ENCODE data around the gene HRC. TPM values are rescaled to one million over a fixed set of nuclear protein-coding genes. Genes with fewer than 3 reads are reported as not detected.

HRC gene
- total RNA-seq, 6 experiments from 2014 or later, result 0.18 to 0.68 (median 0.19) TPM; not detected in 2

DNA sequence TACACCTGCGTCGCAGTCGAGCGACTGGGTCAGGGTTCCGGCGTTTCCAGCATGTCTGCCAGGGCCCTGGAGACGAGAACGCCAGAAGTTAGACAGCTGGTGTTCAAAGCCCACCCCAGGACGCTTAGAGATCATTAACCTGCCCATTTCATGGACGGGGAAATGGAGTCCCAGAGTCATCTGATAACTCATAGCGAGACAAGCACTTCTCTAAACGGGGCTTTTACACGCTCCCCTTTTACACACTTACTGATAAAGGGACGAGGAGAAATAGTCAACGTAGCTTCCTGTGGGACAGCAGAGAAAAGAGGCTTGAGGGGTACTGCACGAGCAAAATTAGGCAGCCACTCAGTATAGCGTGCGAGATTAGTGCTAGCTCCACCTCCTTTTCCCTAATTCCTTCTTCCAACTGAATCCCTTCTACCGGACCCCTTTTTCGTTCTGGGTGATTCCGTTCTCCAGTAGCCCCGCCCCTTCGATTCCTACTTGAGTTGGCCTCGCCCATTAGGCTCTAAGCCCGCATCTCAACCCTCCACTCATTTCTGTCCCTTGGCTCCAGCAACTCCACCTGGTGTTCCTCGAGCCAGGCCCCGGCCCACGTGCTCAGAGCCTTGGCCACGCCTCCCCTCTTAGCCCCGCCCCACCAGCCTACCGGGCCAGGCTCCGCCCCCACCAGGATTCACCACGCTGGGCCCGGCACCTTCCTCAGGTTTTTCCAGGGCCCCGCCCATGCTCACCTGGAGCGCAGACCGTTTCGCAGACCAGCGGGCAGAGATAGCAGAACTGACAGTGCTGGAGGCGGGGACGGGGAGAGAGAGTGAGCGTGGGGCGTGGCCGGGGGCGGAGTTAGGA is 3.7 kb downstream of the HRC start:
- peak overlapping the region in 1 of 3 donors; percentile 88 for H3K27ac ChIP-seq
- H3K27me3 ChIP-seq, result no peaks in the 10 kb centered on the region
- intact Hi-C loops (cut with DNase I), result no loop called here
- no peak for TF ChIP-seq POLR2A (IDR thresholded peaks at IDR 0.05)
- TF ChIP-seq, protein P1, sequence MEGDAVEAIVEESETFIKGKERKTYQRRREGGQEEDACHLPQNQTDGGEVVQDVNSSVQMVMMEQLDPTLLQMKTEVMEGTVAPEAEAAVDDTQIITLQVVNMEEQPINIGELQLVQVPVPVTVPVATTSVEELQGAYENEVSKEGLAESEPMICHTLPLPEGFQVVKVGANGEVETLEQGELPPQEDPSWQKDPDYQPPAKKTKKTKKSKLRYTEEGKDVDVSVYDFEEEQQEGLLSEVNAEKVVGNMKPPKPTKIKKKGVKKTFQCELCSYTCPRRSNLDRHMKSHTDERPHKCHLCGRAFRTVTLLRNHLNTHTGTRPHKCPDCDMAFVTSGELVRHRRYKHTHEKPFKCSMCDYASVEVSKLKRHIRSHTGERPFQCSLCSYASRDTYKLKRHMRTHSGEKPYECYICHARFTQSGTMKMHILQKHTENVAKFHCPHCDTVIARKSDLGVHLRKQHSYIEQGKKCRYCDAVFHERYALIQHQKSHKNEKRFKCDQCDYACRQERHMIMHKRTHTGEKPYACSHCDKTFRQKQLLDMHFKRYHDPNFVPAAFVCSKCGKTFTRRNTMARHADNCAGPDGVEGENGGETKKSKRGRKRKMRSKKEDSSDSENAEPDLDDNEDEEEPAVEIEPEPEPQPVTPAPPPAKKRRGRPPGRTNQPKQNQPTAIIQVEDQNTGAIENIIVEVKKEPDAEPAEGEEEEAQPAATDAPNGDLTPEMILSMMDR (IDR thresholded peaks at IDR 0.05), result no peak
- H3K36me3 ChIP-seq, result no peaks in the 10 kb centered on the region
- DNase-seq, result peak; percentile 63 to 80 (median 78)
- H3K4me1 ChIP-seq, result peaks cover 0 to 14% (median 2%) of the 10 kb centered on the region in 4 donors
- WGBS (ENCODE audit: insufficient coverage, low coverage, low lambda C conversion rate, missing lambda C conversion rate), result 13% methylated on average over 34 of the region's 45 CpGs
- ATAC-seq, result peak; percentile 1 to 5 (median 2)
- H3K9me3 ChIP-seq, result no peaks in the 10 kb centered on the region
- no peak overlapping the region for H3K4me3 ChIP-seq

DNA sequence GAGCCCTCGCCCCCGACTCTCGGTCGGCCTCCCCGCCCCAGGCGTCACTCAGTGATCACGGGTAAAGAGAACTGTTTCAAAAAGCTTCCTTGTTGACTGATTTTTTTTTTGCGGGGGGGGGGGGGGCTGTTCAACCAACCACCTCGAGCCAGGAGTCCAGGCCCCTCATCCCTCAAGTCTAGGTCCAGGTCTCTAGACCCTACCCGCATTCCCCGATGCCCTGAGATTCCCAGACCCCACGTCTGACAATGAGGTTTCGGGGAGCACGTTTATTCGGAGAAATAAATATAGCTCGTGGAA is 4.3 kb downstream of the HRC start:
- Histone ChIP-seq H3K9me3 (no peaks in the 10 kb centered on the region), H3K36me3 (no peaks in the 10 kb centered on the region), H3K4me3 (peak overlapping the region; percentile 68 to 73 (median 69)), H3K4me1 (peaks cover 0 to 14% (median 2%) of the 10 kb centered on the region in 4 donors), H3K27ac (peak overlapping the region; percentile 86 to 93 (median 88)), H3K27me3 (no peaks in the 10 kb centered on the region)
- no peak for ATAC-seq
- intact Hi-C loops (cut with DNase I), result no loop called here
- no peak for DNase-seq
- WGBS (ENCODE audit: insufficient coverage, low coverage, low lambda C conversion rate, missing lambda C conversion rate), result 23% methylated on average over 5 of the region's 16 CpGs
- TF ChIP-seq, protein P1 (IDR thresholded peaks at IDR 0.05), result no peak
- no peak for TF ChIP-seq POLR2A (IDR thresholded peaks at IDR 0.05)

DNA sequence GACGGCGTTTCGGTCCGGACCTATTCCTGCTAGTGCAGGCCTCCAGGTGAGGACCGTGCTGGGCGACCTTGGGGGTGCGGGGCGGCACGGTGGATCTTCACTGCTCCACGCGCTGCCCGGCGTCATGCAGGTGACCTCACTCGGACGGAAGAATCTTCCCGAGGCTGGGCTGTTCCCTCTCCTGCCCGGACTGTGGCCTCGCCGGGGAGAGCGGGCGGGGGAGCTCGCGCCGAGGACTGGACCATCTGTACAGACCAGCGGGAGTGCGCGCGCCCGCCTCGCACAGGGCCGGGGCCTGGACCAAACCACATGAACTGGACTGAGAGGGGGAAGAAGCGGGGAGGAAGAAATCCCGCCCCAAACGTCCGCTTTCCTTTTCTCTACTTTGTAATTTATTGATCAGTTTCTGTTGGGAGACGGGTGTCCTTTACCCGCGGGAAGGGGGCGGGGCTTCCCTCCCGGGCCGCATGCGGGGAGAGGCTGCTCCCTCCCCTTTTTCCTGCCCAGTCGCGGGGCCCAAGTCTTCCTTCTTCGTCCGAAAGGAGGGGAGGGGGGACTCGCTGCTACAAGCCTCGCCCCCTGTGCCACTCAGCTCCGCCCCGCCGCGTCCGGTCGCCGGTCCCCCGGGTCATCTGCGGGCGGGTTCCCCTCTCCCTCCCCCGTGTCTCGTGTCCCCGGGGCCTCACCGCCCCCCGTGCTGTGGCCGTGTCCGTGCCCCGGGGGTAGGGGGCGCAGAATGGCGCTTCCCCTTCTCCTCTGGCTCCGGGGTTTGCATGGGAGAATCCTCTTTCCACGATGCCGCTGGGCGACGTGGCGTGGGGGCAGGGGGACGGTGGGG is 4.9 kb downstream of the HRC start:
- no peaks in the 10 kb centered on the region for H3K27me3 ChIP-seq
- ATAC-seq, result peak; percentile 79 to 88 (median 86)
- WGBS (ENCODE audit: insufficient coverage, low coverage, low lambda C conversion rate, missing lambda C conversion rate), result under 1% methylated on average over 23 of the region's 75 CpGs
- TF ChIP-seq, protein P1 (IDR thresholded peaks at IDR 0.05), result no peak
- peak; percentile 82 for TF ChIP-seq POLR2A (IDR thresholded peaks at IDR 0.05)
- H3K27ac ChIP-seq, result peak overlapping the region; percentile 86 to 93 (median 88)
- peak; percentile 90 to 95 (median 93) for DNase-seq
- H3K9me3 ChIP-seq, result no peaks in the 10 kb centered on the region
- intact Hi-C loops (cut with DNase I), result no loop called here
- peak overlapping the region; percentile 68 to 73 (median 69) for H3K4me3 ChIP-seq
- H3K36me3 ChIP-seq, result no peaks in the 10 kb centered on the region
- H3K4me1 ChIP-seq, result peaks cover 0 to 14% (median 2%) of the 10 kb centered on the region in 4 donors

DNA sequence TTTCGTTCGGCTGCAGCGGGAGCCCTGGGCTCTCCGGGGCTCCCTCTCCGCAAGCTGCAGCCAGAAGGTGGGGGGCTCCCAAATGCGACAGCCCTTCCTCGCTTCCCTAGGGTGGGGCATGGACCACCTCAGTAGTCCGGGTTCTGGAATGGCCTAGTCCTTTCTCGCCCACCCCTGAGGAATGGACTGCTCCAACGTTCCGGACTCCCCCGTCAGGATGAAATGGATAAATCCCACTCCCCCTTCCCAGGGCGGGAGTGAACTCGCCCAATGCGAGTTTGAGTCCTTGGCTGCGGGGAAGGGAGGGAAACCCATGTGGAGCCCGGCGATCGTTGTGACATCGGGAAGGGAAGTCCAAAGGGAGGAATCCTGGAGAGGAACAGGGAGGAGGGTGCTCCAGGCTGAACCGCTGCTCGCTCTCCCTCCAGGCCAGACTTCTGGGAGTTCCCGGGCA is 5.5 kb downstream of the HRC start:
- ATAC-seq (peak; percentile 29 to 41 (median 34)), DNase-seq (peak in 2 of 3 donors; percentile 46 to 74)
- no peaks in the 10 kb centered on the region for H3K27me3 ChIP-seq
- peaks cover 0 to 14% (median 2%) of the 10 kb centered on the region in 4 donors for H3K4me1 ChIP-seq
- intact Hi-C loops (cut with DNase I), result no loop called here
- no peaks in the 10 kb centered on the region for H3K36me3 ChIP-seq
- peak overlapping the region; percentile 68 to 73 (median 69) for H3K4me3 ChIP-seq
- no peaks in the 10 kb centered on the region for H3K9me3 ChIP-seq
- H3K27ac ChIP-seq, result peak overlapping the region; percentile 86 to 93 (median 88)
- WGBS (ENCODE audit: insufficient coverage, low coverage, low lambda C conversion rate, missing lambda C conversion rate), result 2% methylated on average over 10 of the region's 23 CpGs
- TF ChIP-seq, protein P1 (IDR thresholded peaks at IDR 0.05), result no peak
- TF ChIP-seq POLR2A (IDR thresholded peaks at IDR 0.05), result no peak

Measured in right lobe of liver (tissue), 6 donors.